Astrocyte (in vitro differentiated cells and primary cell): ENCODE measurements around the gene GNAQ.

Experiments
- CTCF ChIP-seq: IDR thresholded peaks from 2 replicates; pipeline ENCODE4 v1.5.1; 2011; ENCODE audit warnings: low read depth, mild to moderate bottlenecking, inconsistent platforms, low read length, moderate library complexity; ENCODE audit not compliant: insufficient read depth
- EZH2 ChIP-seq: IDR thresholded peaks from 2 replicates; pipeline ENCODE4 v1.6.1; 2012; ENCODE audit warnings: mild to moderate bottlenecking, low read length, inconsistent platforms; ENCODE audit not compliant: insufficient read depth

- TF ChIP-seq EZH2, result no peak
- no peak for TF ChIP-seq CTCF
Measured at GRCh38 chr9:77802064-77802463, 229.5 kb downstream of the GNAQ start.
